ENCODE measurements around the gene TANC1.

TANC1 gene

GRCh38 chr2:159192371-159192918, 224.0 kb downstream of the TANC1 start:
- Histone ChIP-seq H3K9me3 (ENCODE audit: insufficient read depth, low read length, severe bottlenecking) (no peaks in the 10 kb centered on the region), H4K20me1 (ENCODE audit: insufficient read depth, low read length) (no peaks in the 10 kb centered on the region), H3K36me3 (ENCODE audit: insufficient read depth, low read length) (peaks cover 20% of the 10 kb centered on the region; the same call in 1 of the 2 replicates), H3K27ac (ENCODE audit: low read length) (no peak overlapping the region), H3K4me2 (ENCODE audit: insufficient read depth, low read length) (no peak overlapping the region), H2AFZ (ENCODE audit: low read depth, low read length) (no peak overlapping the region), H3K4me3 (ENCODE audit: low read depth in 1 of 2, low read length in 2 of 2) (no peak overlapping the region), H3K9ac (ENCODE audit: low read depth, low read length) (no peak overlapping the region), H3K79me2 (ENCODE audit: insufficient read depth, low read length) (no peaks in the 10 kb centered on the region), H3K4me1 (ENCODE audit: insufficient read depth, low read length) (no peaks in the 10 kb centered on the region), H3K27me3 (ENCODE audit: insufficient read depth, low read length, poor library complexity) (no peaks in the 10 kb centered on the region)
- ATAC-seq (ENCODE audit: insufficient read depth, low read depth) (no peak), DNase-seq (no peak)
- TF ChIP-seq CTCF (IDR thresholded peaks at IDR 0.05; ENCODE audit: borderline replicate concordance, extremely low read depth, low read length, poor library complexity, severe bottlenecking): no peak
- no peak for TF ChIP-seq EZH2 (IDR thresholded peaks at IDR 0.05; ENCODE audit: borderline replicate concordance, low read depth, low read length, severe bottlenecking)

GRCh38 chr2:159193791-159194190, 225.4 kb downstream of the TANC1 start:
- ATAC-seq (ENCODE audit: insufficient read depth, low read depth) (no peak), DNase-seq (no peak)
- Histone ChIP-seq H3K79me2 (ENCODE audit: insufficient read depth, low read length) (no peaks in the 10 kb centered on the region), H3K27ac (ENCODE audit: low read length) (no peak overlapping the region), H4K20me1 (ENCODE audit: insufficient read depth, low read length) (no peaks in the 10 kb centered on the region), H3K4me1 (ENCODE audit: insufficient read depth, low read length) (no peaks in the 10 kb centered on the region), H2AFZ (ENCODE audit: low read depth, low read length) (no peak overlapping the region), H3K9ac (ENCODE audit: low read depth, low read length) (no peak overlapping the region), H3K9me3 (ENCODE audit: insufficient read depth, low read length, severe bottlenecking) (no peaks in the 10 kb centered on the region), H3K27me3 (ENCODE audit: insufficient read depth, low read length, poor library complexity) (no peaks in the 10 kb centered on the region), H3K4me3 (ENCODE audit: low read depth in 1 of 2, low read length in 2 of 2) (no peak overlapping the region), H3K4me2 (ENCODE audit: insufficient read depth, low read length) (no peak overlapping the region), H3K36me3 (ENCODE audit: insufficient read depth, low read length) (peaks cover 27% of the 10 kb centered on the region; the same call in 1 of the 2 replicates)
- TF ChIP-seq EZH2 (IDR thresholded peaks at IDR 0.05; ENCODE audit: borderline replicate concordance, low read depth, low read length, severe bottlenecking) (no peak), CTCF (IDR thresholded peaks at IDR 0.05; ENCODE audit: borderline replicate concordance, extremely low read depth, low read length, poor library complexity, severe bottlenecking) (no peak)

GRCh38 chr2:159194241-159194640, 225.8 kb downstream of the TANC1 start:
- Histone ChIP-seq H4K20me1 (ENCODE audit: insufficient read depth, low read length) (no peaks in the 10 kb centered on the region), H3K9ac (ENCODE audit: low read depth, low read length) (no peak overlapping the region), H3K4me3 (ENCODE audit: low read depth in 1 of 2, low read length in 2 of 2) (no peak overlapping the region), H3K27ac (ENCODE audit: low read length) (no peak overlapping the region), H3K9me3 (ENCODE audit: insufficient read depth, low read length, severe bottlenecking) (no peaks in the 10 kb centered on the region), H3K36me3 (ENCODE audit: insufficient read depth, low read length) (peaks cover 24% of the 10 kb centered on the region; the same call in 1 of the 2 replicates), H2AFZ (ENCODE audit: low read depth, low read length) (no peak overlapping the region), H3K4me2 (ENCODE audit: insufficient read depth, low read length) (no peak overlapping the region), H3K79me2 (ENCODE audit: insufficient read depth, low read length) (no peaks in the 10 kb centered on the region), H3K4me1 (ENCODE audit: insufficient read depth, low read length) (no peaks in the 10 kb centered on the region), H3K27me3 (ENCODE audit: insufficient read depth, low read length, poor library complexity) (no peaks in the 10 kb centered on the region)
- DNase-seq (no peak), ATAC-seq (ENCODE audit: insufficient read depth, low read depth) (no peak)
- TF ChIP-seq EZH2 (IDR thresholded peaks at IDR 0.05; ENCODE audit: borderline replicate concordance, low read depth, low read length, severe bottlenecking) (no peak), CTCF (IDR thresholded peaks at IDR 0.05; ENCODE audit: borderline replicate concordance, extremely low read depth, low read length, poor library complexity, severe bottlenecking) (no peak)

Measured in DND-41 (cell line).